ENCODE results near the gene ENO4. TPM values are rescaled to one million over a fixed set of nuclear protein-coding genes. Genes with fewer than 3 reads are reported as not detected.

ENO4 gene
- 0.64 TPM for total RNA-seq
- long read RNA-seq: 0 reads

GRCh38 chr10:116849248-116850057 is at the start of gene ENO4:
TSS of gene ENO4 (plus strand) at chr10:116849499. CDS start at chr10:116849567, 68 bp downstream.
- intact Hi-C loops (cut with micrococcal nuclease): no loop called here
- DNase-seq: peak; percentile 83

GRCh38 chr10:116800286-116800929 is 48.9 kb upstream of the ENO4 start:
- intact Hi-C loops (cut with micrococcal nuclease): no loop called here
- no peak for ATAC-seq
- DNase-seq: no peak

More at GRCh38 chr10:116849248-116850057, at the start of gene ENO4:
- ATAC-seq: peak; percentile 97

GRCh38 chr10:116801658-116802057 is 47.6 kb upstream of the ENO4 start:
- ATAC-seq (no peak), DNase-seq (no peak)
- intact Hi-C loops (cut with micrococcal nuclease): no loop called here

- no peak for ATAC-seq
- intact Hi-C loops (cut with micrococcal nuclease): no loop called here
Measured at GRCh38 chr10:116802474-116802873, 46.8 kb upstream of the ENO4 start.

GRCh38 chr10:116802876-116803275 is 46.4 kb upstream of the ENO4 start:
- DNase-seq (no peak), ATAC-seq (no peak)
- intact Hi-C loops (cut with micrococcal nuclease): no loop called here

More at GRCh38 chr10:116802474-116802873, 46.8 kb upstream of the ENO4 start:
- no peak for DNase-seq

GRCh38 chr10:116803451-116804249 is 45.6 kb upstream of the ENO4 start:
- intact Hi-C loops (cut with micrococcal nuclease): no loop called here
- DNase-seq (no peak), ATAC-seq (no peak)

GRCh38 chr10:116808706-116809105 is 40.6 kb upstream of the ENO4 start:
- intact Hi-C loops (cut with micrococcal nuclease): no loop called here
- no peak for ATAC-seq
- DNase-seq: no peak

- ATAC-seq (peak; percentile 33), DNase-seq (no peak)
- intact Hi-C loops (cut with micrococcal nuclease): no loop called here
Measured at GRCh38 chr10:116809483-116810119, 39.7 kb upstream of the ENO4 start.

- ATAC-seq (no peak), DNase-seq (no peak)
- intact Hi-C loops (cut with micrococcal nuclease): no loop called here
Measured at GRCh38 chr10:116810120-116810500, 39.2 kb upstream of the ENO4 start.

GRCh38 chr10:116810895-116811294 is 38.4 kb upstream of the ENO4 start:
- intact Hi-C loops (cut with micrococcal nuclease): no loop called here
- DNase-seq: no peak

GRCh38 chr10:116811691-116812090 is 37.6 kb upstream of the ENO4 start:
- DNase-seq (no peak), ATAC-seq (no peak)
- intact Hi-C loops (cut with micrococcal nuclease): no loop called here

More at GRCh38 chr10:116810895-116811294, 38.4 kb upstream of the ENO4 start:
- no peak for ATAC-seq

- no peak for DNase-seq
- ATAC-seq: no peak
- intact Hi-C loops (cut with micrococcal nuclease): no loop called here
Measured at GRCh38 chr10:116815641-116816415, 33.5 kb upstream of the ENO4 start.

- intact Hi-C loops (cut with micrococcal nuclease): no loop called here
- no peak for DNase-seq
- ATAC-seq: no peak
Measured at GRCh38 chr10:116817178-116817577, 32.1 kb upstream of the ENO4 start.

GRCh38 chr10:116817780-116818343 is 31.4 kb upstream of the ENO4 start:
- no peak for DNase-seq
- intact Hi-C loops (cut with micrococcal nuclease): no loop called here
- ATAC-seq: no peak

GRCh38 chr10:116819999-116820677 is 29.2 kb upstream of the ENO4 start:
- intact Hi-C loops (cut with micrococcal nuclease): no loop called here

GRCh38 chr10:116825901-116826300 is 23.4 kb upstream of the ENO4 start:
- intact Hi-C loops (cut with micrococcal nuclease): no loop called here
- no peak for DNase-seq
- no peak for ATAC-seq

More at GRCh38 chr10:116819999-116820677, 29.2 kb upstream of the ENO4 start:
- ATAC-seq (no peak), DNase-seq (no peak)

GRCh38 chr10:116826803-116827202 is 22.5 kb upstream of the ENO4 start:
- no peak for DNase-seq
- intact Hi-C loops (cut with micrococcal nuclease): no loop called here
- no peak for ATAC-seq

GRCh38 chr10:116827214-116827671 is 22.1 kb upstream of the ENO4 start:
- ATAC-seq (no peak), DNase-seq (no peak)
- intact Hi-C loops (cut with micrococcal nuclease): no loop called here

Measured in left ventricle myocardium superior (tissue), 1 donor.